Prostate gland (tissue), 2 donors: Measurements from ENCODE around the gene EIF4G2.

Source experiments
- CTCF ChIP-seq, 4 experiments: fragments of 200-600 bp in 2 of 4; fragments of 450-650 bp in 2 of 4; sonication (generic) in 2 of 4; IDR thresholded peaks; 1 replicate in 3 of 4; 2 replicates in 1 of 4; pipeline ENCODE4 v1.5.1; 2016 to 2019; ENCODE audit warnings: antibody characterized with exemption in 4 of 4, mild to moderate bottlenecking in 2 of 4, moderate library complexity in 2 of 4
- POLR2A ChIP-seq: fragments of 450-650 bp; IDR thresholded peaks from one replicate; pipeline ENCODE4 v1.6.1; 2016; ENCODE audit warnings: antibody characterized with exemption, mild to moderate bottlenecking
- POLR2AphosphoS5 ChIP-seq: sonication (generic); formaldehyde crosslinking; IDR thresholded peaks from one replicate; pipeline ENCODE4 v1.6.1; 2017; ENCODE audit warnings: antibody characterized with exemption

GRCh38 chr11:10808553-10809372, at the start of gene EIF4G2:
- TF ChIP-seq CTCF (IDR thresholded peaks at IDR 0.05): peak in 1 of 4 experiments; percentile 37
- TF ChIP-seq POLR2AphosphoS5: peak; percentile 98
- TF ChIP-seq POLR2A: peak; percentile 99
